Measurements from ENCODE around the gene FHL3.
A peak's percentile ranks its signal among the peaks of the same experiment; 100 is the strongest.

The FHL3 gene, protein sequence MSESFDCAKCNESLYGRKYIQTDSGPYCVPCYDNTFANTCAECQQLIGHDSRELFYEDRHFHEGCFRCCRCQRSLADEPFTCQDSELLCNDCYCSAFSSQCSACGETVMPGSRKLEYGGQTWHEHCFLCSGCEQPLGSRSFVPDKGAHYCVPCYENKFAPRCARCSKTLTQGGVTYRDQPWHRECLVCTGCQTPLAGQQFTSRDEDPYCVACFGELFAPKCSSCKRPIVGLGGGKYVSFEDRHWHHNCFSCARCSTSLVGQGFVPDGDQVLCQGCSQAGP

DNA sequence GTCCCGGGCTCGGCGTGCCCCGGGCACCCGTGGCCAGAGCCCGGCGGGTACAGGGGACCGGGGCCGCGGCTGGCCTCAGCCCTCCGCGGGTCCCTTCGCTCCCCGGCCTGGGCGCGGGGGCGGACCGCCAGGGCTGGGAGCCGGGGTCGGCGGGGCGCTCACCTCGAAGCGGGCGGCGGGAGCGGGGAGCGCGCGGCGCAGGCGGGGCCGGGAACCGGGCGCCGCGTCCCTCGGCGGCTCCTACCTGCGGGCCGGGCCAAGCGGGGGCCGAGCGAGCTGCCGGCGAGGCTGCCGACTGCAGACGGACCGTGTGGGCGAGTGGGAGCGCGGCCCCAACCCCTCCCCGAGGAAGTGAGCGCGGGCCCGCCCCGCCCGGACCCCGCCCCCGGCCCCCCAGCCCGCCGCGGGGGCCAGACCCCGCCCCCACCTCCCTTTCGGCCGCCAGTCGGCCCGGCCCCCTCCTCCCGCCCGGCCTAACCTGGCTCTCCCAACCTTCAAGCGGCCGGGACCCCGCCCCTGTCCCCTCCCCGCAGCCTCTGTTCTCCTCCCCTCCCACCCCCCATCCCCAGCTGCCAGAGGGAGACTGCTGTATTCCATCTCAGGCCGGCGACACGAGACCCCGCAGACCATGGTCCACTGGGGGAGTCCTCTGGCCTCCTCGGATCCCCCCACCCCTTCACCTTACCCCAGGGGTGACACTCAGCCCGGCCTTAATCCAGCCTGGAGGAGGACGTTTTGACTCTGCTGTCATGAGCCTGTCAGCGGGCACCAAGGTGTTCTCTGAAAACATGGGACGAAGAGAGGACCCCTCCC, at the start of gene FHL3:
TSS of gene FHL3 (minus strand) at position 320 of the 813 bp plus-strand sequence. CDS start 6,102 bp downstream, outside the sequence.
- H3K27me3 ChIP-seq (ENCODE audit: low read length): no peaks in the 10 kb centered on the region
- H3K27ac ChIP-seq (ENCODE audit: low read depth, low read length): no peak within 1 kb of the TSS
- H2AFZ ChIP-seq (ENCODE audit: low read depth, low read length, severe bottlenecking): peak within 1 kb of the TSS; percentile 45
- H3F3A ChIP-seq (ENCODE audit: insufficient read depth): no peaks in the 10 kb centered on the region
- H3K4me2 ChIP-seq (ENCODE audit: low read depth, low read length, poor library complexity, severe bottlenecking): peak within 1 kb of the TSS; percentile 44
- peak within 1 kb of the TSS; percentile 40 for H3K4me3 ChIP-seq (ENCODE audit: insufficient read depth, low read length, poor library complexity, severe bottlenecking)
- TF ChIP-seq, protein P1, sequence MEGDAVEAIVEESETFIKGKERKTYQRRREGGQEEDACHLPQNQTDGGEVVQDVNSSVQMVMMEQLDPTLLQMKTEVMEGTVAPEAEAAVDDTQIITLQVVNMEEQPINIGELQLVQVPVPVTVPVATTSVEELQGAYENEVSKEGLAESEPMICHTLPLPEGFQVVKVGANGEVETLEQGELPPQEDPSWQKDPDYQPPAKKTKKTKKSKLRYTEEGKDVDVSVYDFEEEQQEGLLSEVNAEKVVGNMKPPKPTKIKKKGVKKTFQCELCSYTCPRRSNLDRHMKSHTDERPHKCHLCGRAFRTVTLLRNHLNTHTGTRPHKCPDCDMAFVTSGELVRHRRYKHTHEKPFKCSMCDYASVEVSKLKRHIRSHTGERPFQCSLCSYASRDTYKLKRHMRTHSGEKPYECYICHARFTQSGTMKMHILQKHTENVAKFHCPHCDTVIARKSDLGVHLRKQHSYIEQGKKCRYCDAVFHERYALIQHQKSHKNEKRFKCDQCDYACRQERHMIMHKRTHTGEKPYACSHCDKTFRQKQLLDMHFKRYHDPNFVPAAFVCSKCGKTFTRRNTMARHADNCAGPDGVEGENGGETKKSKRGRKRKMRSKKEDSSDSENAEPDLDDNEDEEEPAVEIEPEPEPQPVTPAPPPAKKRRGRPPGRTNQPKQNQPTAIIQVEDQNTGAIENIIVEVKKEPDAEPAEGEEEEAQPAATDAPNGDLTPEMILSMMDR (IDR thresholded peaks at IDR 0.05; ENCODE audit: insufficient read depth, low read length, poor library complexity, severe bottlenecking): no peak
- no peak for TF ChIP-seq EZH2phosphoT487 (conservative IDR thresholded peaks at IDR 0.05; ENCODE audit: low read length)
- no peaks in the 10 kb centered on the region for H3K9me2 ChIP-seq (replicated peaks; ENCODE audit: insufficient read depth, low read length)
- no peaks in the 10 kb centered on the region for H3K9me3 ChIP-seq (ENCODE audit: insufficient read depth, low read length)
- H3K79me2 ChIP-seq (ENCODE audit: insufficient read depth, low read length): no peaks in the 10 kb centered on the region
- no peaks in the 10 kb centered on the region for H3K36me3 ChIP-seq (ENCODE audit: low read length)
- H3K9ac ChIP-seq (ENCODE audit: low read length): 0 out of 2 replicates have a peak within 1 kb of the TSS, but pooled peaks have one; percentile 25
- H4K20me1 ChIP-seq (ENCODE audit: low read depth, low read length): no peaks in the 10 kb centered on the region

DNA sequence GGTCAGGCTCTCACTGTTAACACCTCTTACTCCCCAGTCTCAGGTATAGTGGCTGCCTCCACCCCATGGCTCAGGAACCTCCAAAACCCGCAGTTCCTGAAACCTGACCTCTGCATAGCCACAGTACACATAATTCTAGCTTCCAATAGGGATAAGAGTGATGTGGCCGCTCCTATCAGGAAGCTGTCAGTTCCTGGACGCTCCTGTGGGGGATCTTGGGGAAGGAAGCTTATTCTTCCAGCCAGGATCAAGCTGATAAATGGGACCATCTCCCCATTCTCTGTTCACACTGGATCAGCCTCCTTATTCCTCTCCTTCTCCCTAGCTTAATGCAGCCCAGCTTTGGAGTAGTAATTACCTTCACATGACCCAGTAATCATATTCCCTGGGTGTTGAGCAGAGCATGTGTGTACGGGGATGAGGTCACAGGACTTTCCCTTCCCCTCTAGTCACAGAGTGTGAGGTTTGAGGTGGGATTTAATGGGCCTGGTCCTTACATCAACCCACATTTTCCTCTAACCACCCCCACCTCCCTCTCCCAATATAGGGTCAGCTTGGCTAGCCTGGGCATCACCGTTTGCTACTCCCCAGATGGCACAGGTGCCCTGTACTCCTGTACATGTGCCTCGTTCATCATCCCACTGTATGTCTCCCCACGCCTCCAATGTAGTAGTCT, 48.2 kb upstream of the FHL3 start:
- H3K4me2 ChIP-seq (ENCODE audit: low read depth, low read length, poor library complexity, severe bottlenecking): no peak overlapping the region

DNA sequence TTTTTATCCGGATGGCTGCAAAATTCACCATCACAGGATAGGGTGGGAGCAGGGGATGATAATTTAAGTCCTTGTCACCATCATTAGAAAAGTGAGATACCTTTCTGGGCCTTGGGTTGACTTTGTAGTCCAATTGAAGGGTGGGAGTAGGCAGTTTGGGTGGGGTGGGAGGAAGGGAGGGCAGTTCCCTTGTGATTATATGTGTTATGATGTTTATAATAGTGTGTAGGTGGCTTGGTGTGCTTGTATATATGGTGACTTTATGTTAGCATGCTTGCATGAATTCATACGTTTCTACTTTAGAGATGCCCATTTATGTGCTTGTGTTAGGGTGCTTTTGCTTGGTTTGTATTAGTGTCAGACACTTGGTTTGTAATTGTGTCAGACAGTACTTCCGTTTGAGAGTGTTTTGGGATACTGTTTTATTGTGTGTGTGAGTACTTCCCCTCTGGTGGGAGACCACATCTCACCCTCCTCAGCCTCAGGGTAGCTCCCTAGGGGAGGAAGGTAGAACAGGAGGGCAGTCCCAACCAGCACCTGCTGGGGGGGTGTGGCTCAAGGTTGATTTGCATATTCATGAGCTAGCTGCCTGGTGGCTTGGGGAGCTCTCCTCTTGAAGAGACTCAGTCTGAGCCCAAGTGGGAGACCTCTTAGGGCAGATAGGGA, 47.6 kb upstream of the FHL3 start:
- Histone ChIP-seq H3K9ac (ENCODE audit: low read length) (no peak overlapping the region; the same call in 1 of the 2 replicates), H2AFZ (ENCODE audit: low read depth, low read length, severe bottlenecking) (no peak overlapping the region), H3K27ac (ENCODE audit: low read depth, low read length) (peak overlapping the region; percentile 73), H3K27me3 (ENCODE audit: low read length) (no peaks in the 10 kb centered on the region), H3K9me3 (ENCODE audit: insufficient read depth, low read length) (no peaks in the 10 kb centered on the region), H3K36me3 (ENCODE audit: low read length) (no peaks in the 10 kb centered on the region), H3K4me3 (ENCODE audit: insufficient read depth, low read length, poor library complexity, severe bottlenecking) (no peak overlapping the region), H3K4me2 (ENCODE audit: low read depth, low read length, poor library complexity, severe bottlenecking) (peak overlapping the region; percentile 33), H3K79me2 (ENCODE audit: insufficient read depth, low read length) (no peaks in the 10 kb centered on the region), H4K20me1 (ENCODE audit: low read depth, low read length) (no peaks in the 10 kb centered on the region), H3F3A (ENCODE audit: insufficient read depth) (no peaks in the 10 kb centered on the region), H3K9me2 (replicated peaks; ENCODE audit: insufficient read depth, low read length) (no peaks in the 10 kb centered on the region)
- TF ChIP-seq, protein P1 (IDR thresholded peaks at IDR 0.05; ENCODE audit: insufficient read depth, low read length, poor library complexity, severe bottlenecking): no peak

More for the DNA sequence above, 48.2 kb upstream of the FHL3 start:
- Histone ChIP-seq H3K36me3 (ENCODE audit: low read length) (no peaks in the 10 kb centered on the region), H3K9me2 (replicated peaks; ENCODE audit: insufficient read depth, low read length) (no peaks in the 10 kb centered on the region), H3K27me3 (ENCODE audit: low read length) (no peaks in the 10 kb centered on the region), H3F3A (ENCODE audit: insufficient read depth) (no peaks in the 10 kb centered on the region), H2AFZ (ENCODE audit: low read depth, low read length, severe bottlenecking) (no peak overlapping the region), H3K4me3 (ENCODE audit: insufficient read depth, low read length, poor library complexity, severe bottlenecking) (no peak overlapping the region), H3K79me2 (ENCODE audit: insufficient read depth, low read length) (no peaks in the 10 kb centered on the region), H3K9ac (ENCODE audit: low read length) (no peak overlapping the region; the same call in 1 of the 2 replicates), H4K20me1 (ENCODE audit: low read depth, low read length) (no peaks in the 10 kb centered on the region), H3K27ac (ENCODE audit: low read depth, low read length) (0 out of 2 replicates have a peak overlapping the region, but pooled peaks have one; percentile 26), H3K9me3 (ENCODE audit: insufficient read depth, low read length) (no peaks in the 10 kb centered on the region)
- TF ChIP-seq, protein P1 (IDR thresholded peaks at IDR 0.05; ENCODE audit: insufficient read depth, low read length, poor library complexity, severe bottlenecking): no peak
- no peak for TF ChIP-seq EZH2phosphoT487 (conservative IDR thresholded peaks at IDR 0.05; ENCODE audit: low read length)
